NB4 (cell line): ENCODE data around the gene BCAN.
A peak's percentile ranks its signal among the peaks of the same experiment; 100 is the strongest.

Experiments
- DNase-seq: peaks from one replicate; pipeline ENCODE4 v3.0.0; 2010; ENCODE audit warnings: low read depth
- H3K4me3 ChIP-seq: one replicate; pipeline ENCODE4 v1.5.1; 2011; ENCODE audit warnings: mild to moderate bottlenecking, low read depth, low read length, moderate library complexity
- MYC ChIP-seq: IDR thresholded peaks from 2 replicates; pipeline ENCODE4 v1.6.1; 2011; ENCODE audit warnings: low read depth, low read length
- POLR2A ChIP-seq: IDR thresholded peaks from 2 replicates; pipeline ENCODE4 v1.6.1; 2011; ENCODE audit warnings: mild to moderate bottlenecking; ENCODE audit not compliant: insufficient read length; ENCODE audit errors: extremely low read depth
- TF ChIP-seq, protein P1 (sequence below): IDR thresholded peaks from 2 replicates; pipeline ENCODE4 v1.6.1; 2011; ENCODE audit warnings: low read depth, low read length
- TF ChIP-seq, protein P2 (sequence below): IDR thresholded peaks from one replicate; pipeline ENCODE4 v1.5.1; 2012; ENCODE audit warnings: low read depth, low read length

BCAN gene

DNA sequence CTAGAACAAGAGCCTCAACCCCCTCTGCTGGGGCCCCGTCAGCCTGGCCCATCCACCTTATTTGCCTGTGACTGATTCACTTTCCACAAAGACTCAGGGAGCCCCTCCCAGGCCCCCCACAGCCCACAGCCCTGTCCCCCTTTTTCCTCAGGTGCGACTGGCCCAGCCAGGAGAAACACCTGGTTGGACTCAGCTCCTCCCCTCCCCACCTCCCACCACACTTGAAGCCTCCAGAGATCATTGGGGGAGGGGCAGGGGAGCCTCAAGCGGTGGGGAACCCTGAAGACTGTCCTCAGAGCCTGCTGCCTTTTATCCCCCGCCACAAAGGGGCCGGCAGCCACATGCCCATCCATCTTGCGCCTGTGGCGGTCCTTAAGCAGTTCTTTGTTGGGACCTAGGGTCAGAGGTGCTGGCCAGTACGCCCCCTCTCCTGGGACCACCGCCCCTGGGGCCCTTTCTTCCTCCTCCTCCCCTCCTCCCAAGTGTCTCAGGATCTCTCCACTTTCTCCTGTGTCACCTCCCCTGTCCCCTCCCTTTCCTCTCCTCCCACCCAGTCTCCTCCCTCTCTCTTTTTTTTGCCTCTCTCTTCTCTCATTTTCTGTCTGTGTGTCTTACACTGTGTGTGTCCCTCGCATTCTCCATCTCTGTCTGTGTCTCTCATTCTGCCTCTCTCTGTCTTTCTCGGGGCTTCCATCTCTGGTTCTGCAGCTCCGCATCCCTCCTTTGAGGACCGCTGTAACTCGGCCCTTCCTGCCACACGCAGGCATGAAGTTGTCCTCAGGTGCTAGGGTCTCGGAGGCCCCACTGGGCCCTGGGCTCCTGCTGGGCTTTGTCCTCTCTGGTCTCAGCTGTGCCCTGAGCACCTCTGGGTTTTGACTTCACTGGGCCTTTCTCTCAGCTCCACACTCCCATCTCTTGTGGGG lies 51.3 kb downstream of the BCAN start:
- DNase-seq: peak; percentile 53
- no peak for TF ChIP-seq POLR2A
- TF ChIP-seq, protein P1, sequence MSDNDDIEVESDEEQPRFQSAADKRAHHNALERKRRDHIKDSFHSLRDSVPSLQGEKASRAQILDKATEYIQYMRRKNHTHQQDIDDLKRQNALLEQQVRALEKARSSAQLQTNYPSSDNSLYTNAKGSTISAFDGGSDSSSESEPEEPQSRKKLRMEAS: no peak
- no peak for TF ChIP-seq MYC
- TF ChIP-seq, protein P2, sequence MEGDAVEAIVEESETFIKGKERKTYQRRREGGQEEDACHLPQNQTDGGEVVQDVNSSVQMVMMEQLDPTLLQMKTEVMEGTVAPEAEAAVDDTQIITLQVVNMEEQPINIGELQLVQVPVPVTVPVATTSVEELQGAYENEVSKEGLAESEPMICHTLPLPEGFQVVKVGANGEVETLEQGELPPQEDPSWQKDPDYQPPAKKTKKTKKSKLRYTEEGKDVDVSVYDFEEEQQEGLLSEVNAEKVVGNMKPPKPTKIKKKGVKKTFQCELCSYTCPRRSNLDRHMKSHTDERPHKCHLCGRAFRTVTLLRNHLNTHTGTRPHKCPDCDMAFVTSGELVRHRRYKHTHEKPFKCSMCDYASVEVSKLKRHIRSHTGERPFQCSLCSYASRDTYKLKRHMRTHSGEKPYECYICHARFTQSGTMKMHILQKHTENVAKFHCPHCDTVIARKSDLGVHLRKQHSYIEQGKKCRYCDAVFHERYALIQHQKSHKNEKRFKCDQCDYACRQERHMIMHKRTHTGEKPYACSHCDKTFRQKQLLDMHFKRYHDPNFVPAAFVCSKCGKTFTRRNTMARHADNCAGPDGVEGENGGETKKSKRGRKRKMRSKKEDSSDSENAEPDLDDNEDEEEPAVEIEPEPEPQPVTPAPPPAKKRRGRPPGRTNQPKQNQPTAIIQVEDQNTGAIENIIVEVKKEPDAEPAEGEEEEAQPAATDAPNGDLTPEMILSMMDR: no peak
- no peak overlapping the region for H3K4me3 ChIP-seq

DNA sequence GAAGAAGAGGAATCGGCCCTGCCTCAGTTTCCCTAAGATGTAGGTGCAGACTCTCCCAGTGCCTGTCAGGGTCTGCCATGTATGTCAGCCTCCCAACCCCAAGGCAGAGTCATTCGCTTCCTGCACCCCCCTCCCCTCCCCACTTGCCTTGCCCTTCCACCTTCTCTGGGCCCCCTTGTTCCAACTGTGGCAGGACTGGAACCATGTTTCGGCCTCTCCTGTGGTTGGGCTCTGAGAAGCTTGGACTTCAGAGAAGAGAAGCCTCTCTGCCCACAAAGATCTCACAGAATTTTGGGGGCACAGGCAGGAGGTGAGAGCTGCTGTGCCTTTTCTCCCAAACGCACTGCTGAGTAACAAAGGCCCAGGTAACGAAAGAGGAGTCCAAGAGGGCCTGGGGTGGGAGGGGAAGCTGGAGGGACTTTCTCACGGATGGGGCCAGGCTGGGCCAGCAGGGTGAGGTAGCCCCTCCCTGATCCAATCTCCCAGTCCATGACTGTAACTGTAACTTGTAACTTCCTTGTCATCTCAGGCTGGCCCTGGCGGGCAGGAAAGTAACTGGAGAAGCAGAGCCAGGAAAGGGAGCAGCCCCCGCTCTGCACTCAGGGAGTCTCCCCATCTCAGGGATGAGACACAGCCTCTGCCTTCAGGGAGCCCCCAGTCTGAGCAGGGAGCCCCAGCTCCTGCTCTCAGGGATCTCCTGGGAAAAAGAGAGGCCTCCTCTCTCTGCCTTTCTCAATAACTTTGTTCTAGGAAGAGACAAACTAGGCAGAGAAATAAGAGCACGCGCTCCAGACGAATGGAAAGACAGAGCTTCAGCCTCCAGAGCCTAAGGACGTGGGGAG lies 52.2 kb downstream of the BCAN start:
- DNase-seq: no peak
- H3K4me3 ChIP-seq: no peak overlapping the region
- TF ChIP-seq, protein P1: no peak
- TF ChIP-seq POLR2A: no peak
- TF ChIP-seq, protein P2: no peak
- no peak for TF ChIP-seq MYC

DNA sequence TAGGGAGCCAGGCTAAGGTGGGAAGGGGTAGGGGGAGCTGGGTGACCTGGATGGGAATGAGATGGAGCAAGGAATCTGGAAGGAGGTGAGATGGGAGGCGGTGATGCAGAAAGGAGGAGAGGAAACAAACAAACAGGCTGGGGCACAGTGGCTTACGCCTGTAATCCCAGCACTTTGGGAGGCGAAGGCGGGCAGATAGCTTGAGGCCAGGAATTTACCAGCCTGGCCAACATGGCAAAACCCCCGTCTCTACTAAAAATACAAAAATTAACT lies 52.7 kb downstream of the BCAN start:
- no peak overlapping the region for H3K4me3 ChIP-seq
- no peak for DNase-seq
- no peak for TF ChIP-seq POLR2A
- no peak for TF ChIP-seq MYC
- TF ChIP-seq, protein P2: no peak
- TF ChIP-seq, protein P1: no peak

DNA sequence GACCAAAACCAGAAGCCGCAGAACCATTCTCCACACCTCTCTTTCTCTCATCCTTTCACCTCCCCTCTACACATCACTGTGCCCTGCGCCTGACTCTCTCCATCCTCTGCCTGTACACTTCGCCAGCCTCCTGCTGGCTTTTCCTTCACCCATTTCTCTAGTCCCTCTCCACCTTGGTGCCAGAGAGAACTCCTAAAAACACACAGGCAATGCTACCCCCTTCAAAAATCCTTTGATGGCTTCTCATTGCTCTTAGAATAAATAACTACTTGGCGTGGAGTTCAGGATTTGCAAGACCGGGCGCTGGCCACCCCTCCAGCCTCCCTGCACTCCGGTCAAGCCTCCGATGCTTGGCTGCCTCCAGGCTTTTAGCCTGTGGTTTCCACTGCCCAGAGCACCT lies 54.8 kb downstream of the BCAN start:
- TF ChIP-seq MYC (no peak), POLR2A (no peak)
- TF ChIP-seq, protein P1: no peak
- TF ChIP-seq, protein P2: no peak
- H3K4me3 ChIP-seq: no peak overlapping the region
- DNase-seq: no peak

DNA sequence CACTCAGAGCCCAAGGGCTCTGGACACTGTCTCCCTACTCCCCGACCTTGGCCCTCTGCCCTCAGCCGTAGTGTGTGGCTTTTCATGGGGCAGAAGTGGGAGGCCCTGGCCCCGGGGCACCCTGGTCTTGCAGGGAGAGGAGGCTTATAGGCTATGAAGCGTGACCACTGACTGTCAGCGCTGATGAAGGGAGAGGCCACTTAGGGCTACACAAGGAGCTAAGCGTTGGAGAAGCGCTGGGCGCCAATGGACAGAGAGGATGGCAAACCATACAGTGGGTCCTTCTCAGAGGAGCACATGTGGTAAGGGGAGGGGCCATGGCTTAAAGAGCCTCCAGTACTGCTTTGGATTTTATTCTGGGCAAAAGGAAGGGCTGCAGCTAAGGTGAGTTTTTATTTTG lies 55.6 kb downstream of the BCAN start:
- TF ChIP-seq POLR2A: no peak
- TF ChIP-seq, protein P2: no peak
- no peak for DNase-seq
- no peak overlapping the region for H3K4me3 ChIP-seq
